Hematopoietic multipotent progenitor cell treated with erythropoietin and hydrocortisone succinate and interleukin-3 and kit ligand, for 17 days (in vitro differentiated cells): ENCODE results near the gene ERCC6.

Experiments
- DNase-seq: peaks from one replicate; pipeline ENCODE4 v3.0.0-alpha.2; 2015; ENCODE audit warnings: low spot score

ERCC6 gene

GRCh38 chr10:49538381-49539319 lies at the start of gene ERCC6:
ERCC6 (minus strand) TSS chr10:49539121.
- peak; percentile 98 for DNase-seq

GRCh38 chr10:49587981-49588380 lies 49.1 kb upstream of the ERCC6 start:
- no peak for DNase-seq

- DNase-seq: no peak
Measured at GRCh38 chr10:49585387-49585786, 46.5 kb upstream of the ERCC6 start.

- no peak for DNase-seq
Measured at GRCh38 chr10:49579621-49580020, 40.7 kb upstream of the ERCC6 start.

GRCh38 chr10:49578392-49578791 lies 39.5 kb upstream of the ERCC6 start:
- DNase-seq: no peak

GRCh38 chr10:49577182-49577925 lies 38.4 kb upstream of the ERCC6 start:
- no peak for DNase-seq

GRCh38 chr10:49575489-49576072 lies 36.7 kb upstream of the ERCC6 start:
- DNase-seq: no peak

- no peak for DNase-seq
Measured at GRCh38 chr10:49572594-49573114, 33.7 kb upstream of the ERCC6 start.

- no peak for DNase-seq
Measured at GRCh38 chr10:49571388-49571787, 32.5 kb upstream of the ERCC6 start.

- no peak for DNase-seq
Measured at GRCh38 chr10:49569031-49569631, 30.2 kb upstream of the ERCC6 start.

GRCh38 chr10:49568235-49568634 lies 29.3 kb upstream of the ERCC6 start:
- no peak for DNase-seq

- DNase-seq: no peak
Measured at GRCh38 chr10:49567810-49568209, 28.9 kb upstream of the ERCC6 start.

GRCh38 chr10:49564461-49565009 lies 25.6 kb upstream of the ERCC6 start:
- DNase-seq: no peak

GRCh38 chr10:49562893-49563292 lies 24.0 kb upstream of the ERCC6 start:
- no peak for DNase-seq

- no peak for DNase-seq
Measured at GRCh38 chr10:49560526-49560925, 21.6 kb upstream of the ERCC6 start.

- no peak for DNase-seq
Measured at GRCh38 chr10:49559476-49559875, 20.6 kb upstream of the ERCC6 start.

- no peak for DNase-seq
Measured at GRCh38 chr10:49558190-49558589, 19.3 kb upstream of the ERCC6 start.

- no peak for DNase-seq
Measured at GRCh38 chr10:49557681-49558080, 18.8 kb upstream of the ERCC6 start.

- DNase-seq: no peak
Measured at GRCh38 chr10:49556723-49557122, 17.8 kb upstream of the ERCC6 start.

GRCh38 chr10:49552277-49552676 lies 13.4 kb upstream of the ERCC6 start:
- DNase-seq: no peak

GRCh38 chr10:49550563-49550962 lies 11.6 kb upstream of the ERCC6 start:
- no peak for DNase-seq
